Coronary artery (tissue), 2 donors: Measurements from ENCODE around the gene NLRP5.

Experiments
- DNase-seq: peaks from one replicate; pipeline ENCODE4 v3.0.0-alpha.2; 2017; ENCODE audit warnings: low spot score
- H3K27ac ChIP-seq, 2 donors: fragments of 200-600 bp; sonication (generic); one replicate each; pipeline ENCODE4 v1.5.1; 2016 to 2019
- H3K4me3 ChIP-seq: fragments of 200-600 bp; sonication (generic); 2 replicates; pipeline ENCODE4 v1.5.1; 2016; ENCODE audit warnings: mild to moderate bottlenecking, moderate library complexity
- CTCF ChIP-seq: fragments of 200-600 bp; sonication (generic); IDR thresholded peaks from one replicate; pipeline ENCODE4 v1.5.1; 2019; ENCODE audit warnings: antibody characterized with exemption

NLRP5 gene

GRCh38 chr19:55959996-55960675, 26.4 kb upstream of the NLRP5 start:
- H3K4me3 ChIP-seq = no peak overlapping the region
- no peak for TF ChIP-seq CTCF
- DNase-seq = no peak
- no peak overlapping the region for H3K27ac ChIP-seq

- no peak for DNase-seq
- H3K4me3 ChIP-seq = no peak overlapping the region
- H3K27ac ChIP-seq = no peak overlapping the region
- TF ChIP-seq CTCF = no peak
Observed at GRCh38 chr19:55962186-55962585, 24.4 kb upstream of the NLRP5 start.

- Histone ChIP-seq H3K4me3 (no peak overlapping the region), H3K27ac (no peak overlapping the region)
- TF ChIP-seq CTCF = no peak
- DNase-seq = no peak
Observed at GRCh38 chr19:55973982-55974381, 12.6 kb upstream of the NLRP5 start.

GRCh38 chr19:55980415-55980814, 6.2 kb upstream of the NLRP5 start:
- DNase-seq = no peak
- no peak overlapping the region for H3K4me3 ChIP-seq
- TF ChIP-seq CTCF = no peak
- no peak overlapping the region for H3K27ac ChIP-seq

GRCh38 chr19:55985254-55985653, 1.3 kb upstream of the NLRP5 start:
- no peak overlapping the region for H3K4me3 ChIP-seq
- DNase-seq = no peak
- no peak overlapping the region for H3K27ac ChIP-seq
- no peak for TF ChIP-seq CTCF

- no peak overlapping the region for H3K4me3 ChIP-seq
- no peak overlapping the region for H3K27ac ChIP-seq
- no peak for TF ChIP-seq CTCF
- DNase-seq = no peak
Observed at GRCh38 chr19:55990831-55991230, 4.3 kb downstream of the NLRP5 start.

- Histone ChIP-seq H3K27ac (no peak overlapping the region), H3K4me3 (no peak overlapping the region)
- DNase-seq = no peak
- TF ChIP-seq CTCF = no peak
Observed at GRCh38 chr19:55993492-55993891, 6.9 kb downstream of the NLRP5 start.
